Kasumi-1 (cell line): ENCODE data around the gene SMIM24.
"Not testable (repeated sequence)": the region's sequence is repeated elsewhere in the genome, so short reads cannot be mapped to it uniquely, and the experiment has no call there.

ENCODE experiments used
- DNase-seq, 2 experiments: peaks; one replicate each; lab custom pipeline; 2025; lab: John Stamatoyannopoulos, UW

The SMIM24 gene

DNA sequence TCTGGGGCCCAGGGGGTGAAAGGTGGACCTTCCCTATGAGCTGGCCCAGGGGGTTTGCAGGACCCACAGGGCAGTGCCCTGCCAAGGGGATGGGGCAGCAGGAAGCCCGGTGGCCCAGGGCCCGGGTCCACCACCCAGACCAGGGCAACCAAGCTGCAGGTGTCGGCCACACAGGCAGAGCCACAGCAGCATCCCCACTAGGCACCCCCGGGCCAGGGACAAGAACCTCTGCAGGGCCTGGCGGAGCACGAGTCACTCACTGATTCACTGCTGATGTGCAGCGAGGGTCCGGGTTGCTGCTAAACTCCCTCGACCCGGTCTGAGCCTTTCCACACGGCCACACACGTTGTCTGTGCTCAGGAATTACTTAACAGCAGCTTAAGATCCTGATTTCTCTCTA is 34.6 kb upstream of the SMIM24 start:
- DNase-seq = no peak

DNA sequence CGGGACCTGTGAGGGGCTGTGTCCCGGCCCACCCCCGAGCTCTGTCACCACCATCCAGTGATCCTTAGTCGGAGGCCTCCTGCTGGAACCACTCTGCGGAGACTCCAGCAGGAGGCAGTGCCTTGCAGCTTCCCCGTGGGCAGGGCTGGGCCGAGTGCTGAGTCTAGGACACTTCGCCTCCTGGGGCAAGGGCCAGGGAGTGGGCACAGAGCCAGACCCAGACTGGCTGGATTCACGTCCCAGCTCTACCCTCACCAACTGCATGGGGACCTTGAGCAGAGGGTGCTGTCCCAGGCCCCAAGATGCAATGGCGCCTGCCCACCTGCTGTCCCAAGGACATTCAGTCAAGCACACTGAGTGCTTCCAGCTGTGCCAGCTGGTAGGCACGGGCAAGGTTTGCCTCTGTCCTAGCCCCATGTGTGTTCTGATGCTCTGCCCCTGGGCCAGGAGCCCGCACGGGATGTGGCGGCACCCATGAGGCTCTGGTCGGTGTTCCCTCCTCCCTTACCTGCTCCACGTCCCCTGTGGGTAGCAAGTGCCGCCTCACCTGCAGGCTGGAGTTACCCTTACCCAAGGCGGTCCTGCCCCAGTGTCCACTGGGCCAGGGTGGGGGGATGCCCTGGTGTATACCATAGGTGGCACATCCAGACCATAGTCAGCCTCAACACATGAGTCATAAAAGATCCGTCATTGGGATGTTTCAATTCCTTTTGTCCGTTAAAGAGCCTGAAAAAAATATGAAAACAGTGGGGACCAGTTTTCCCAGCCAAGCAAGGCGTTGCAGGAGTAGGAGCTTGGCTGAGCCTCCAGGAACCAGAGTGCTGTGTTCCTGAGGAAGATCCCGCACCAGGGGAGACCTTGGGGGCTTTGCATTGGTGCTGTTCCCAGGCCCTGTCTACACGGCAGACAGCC is 33.2 kb upstream of the SMIM24 start:
- no peak for DNase-seq

DNA sequence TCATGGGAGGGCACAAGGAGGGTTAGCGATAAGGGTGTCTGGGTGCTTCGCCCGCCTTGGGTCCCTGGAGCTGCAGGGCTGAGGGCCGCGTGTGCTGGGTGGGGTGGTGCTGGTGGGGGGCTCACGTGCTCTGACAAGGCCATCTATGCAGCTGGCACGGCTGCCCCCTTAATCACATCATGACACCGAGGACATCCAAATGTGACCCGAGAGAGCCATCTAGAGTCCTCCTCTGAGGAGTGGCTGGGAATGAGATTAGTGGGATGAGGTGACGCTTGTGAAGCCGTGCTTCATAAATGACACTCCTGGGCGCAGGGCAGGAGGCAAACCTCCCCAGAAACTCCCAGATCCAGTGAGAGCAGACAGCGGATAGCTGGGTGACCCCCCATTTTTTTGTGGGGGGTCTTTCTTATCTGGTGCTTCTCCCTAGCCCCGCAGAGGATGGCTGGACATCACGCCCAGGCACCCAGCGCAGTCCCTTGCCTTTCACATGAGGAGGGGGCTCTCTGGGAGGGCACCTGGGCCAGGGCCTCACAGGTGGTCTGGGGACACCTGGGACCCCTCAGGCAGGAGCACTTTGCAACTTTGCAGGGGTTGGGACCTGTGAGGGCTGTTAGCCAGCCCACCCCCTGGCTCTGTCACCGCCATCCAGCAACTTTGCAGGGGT is 32.4 kb upstream of the SMIM24 start:
- DNase-seq = no peak

DNA sequence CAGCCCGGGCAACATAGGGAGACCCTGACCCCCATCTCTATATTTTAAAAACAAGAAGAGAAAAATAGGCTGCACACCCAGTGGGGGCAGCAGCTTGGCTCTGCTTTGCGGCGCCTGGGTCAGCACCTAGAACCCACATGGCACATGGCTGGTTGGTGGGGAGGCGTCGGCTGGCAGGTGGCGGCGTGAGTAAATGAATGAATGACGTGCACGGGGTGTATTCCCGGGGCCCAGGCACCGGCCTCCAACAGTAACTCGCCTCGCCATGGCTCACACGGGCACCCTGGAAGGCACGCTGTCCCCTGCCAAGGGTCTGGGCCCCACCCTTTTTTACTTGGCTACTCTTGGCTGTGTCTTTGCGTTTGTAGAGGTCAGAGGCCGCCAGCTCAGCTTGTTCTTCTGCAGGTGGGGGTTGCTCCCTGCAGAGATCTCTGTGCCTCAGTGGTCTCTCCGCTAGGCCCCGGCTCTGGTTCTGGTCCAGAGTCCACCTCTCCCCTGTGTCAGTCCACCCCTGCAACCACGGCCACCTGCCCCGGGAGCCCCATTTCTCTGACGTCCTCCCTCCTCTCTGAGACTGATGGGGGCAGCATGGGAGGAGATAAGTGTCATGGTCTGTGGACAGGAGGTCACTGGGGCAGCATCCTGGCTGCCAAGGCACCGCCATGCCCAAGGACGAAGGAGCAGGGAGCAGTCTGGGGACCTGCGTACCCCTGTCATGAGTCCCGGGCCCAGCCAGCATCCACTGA is 31.4 kb upstream of the SMIM24 start:
- no peak for DNase-seq

DNA sequence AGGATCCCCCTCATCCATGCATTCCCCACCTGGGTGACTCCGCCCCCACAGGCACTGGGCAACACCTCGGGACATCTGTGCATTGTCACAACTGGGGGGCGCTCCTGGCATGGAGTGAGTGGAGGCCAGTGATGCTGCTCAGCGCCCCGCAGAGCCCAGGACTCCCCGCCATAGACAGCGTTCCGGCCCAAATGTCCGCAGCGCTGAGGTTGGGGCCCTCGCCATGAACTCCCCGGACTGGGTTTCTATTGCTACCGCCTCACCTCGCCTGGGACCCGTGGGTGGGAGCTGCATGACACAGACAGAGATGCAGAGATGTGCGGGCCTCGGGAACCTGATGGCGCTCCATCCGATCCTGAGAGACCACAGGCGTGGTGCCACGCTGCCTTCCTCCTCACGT is 30.4 kb upstream of the SMIM24 start:
- no peak for DNase-seq

DNA sequence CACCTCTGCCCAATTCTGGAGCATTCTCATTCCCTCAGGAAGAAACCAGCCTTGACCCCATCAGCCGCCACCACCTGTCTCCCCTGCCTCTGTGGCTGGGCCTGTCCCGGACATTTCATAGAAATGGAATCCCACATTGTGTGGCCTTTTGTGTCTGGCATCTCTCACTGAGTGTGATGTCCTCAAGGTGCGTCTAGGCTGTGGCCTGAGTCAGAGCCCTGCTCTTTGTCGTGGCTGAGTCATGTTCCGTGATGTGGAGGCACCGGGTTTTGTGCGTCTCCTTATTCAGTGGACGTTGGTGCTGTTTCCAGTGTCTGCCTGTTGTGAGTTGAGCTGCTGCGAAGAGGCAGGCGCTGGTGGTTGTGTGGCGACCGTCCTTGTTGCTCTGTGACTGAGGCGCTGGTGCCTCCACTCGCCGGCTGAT is 29.3 kb upstream of the SMIM24 start:
- DNase-seq = no peak

DNA sequence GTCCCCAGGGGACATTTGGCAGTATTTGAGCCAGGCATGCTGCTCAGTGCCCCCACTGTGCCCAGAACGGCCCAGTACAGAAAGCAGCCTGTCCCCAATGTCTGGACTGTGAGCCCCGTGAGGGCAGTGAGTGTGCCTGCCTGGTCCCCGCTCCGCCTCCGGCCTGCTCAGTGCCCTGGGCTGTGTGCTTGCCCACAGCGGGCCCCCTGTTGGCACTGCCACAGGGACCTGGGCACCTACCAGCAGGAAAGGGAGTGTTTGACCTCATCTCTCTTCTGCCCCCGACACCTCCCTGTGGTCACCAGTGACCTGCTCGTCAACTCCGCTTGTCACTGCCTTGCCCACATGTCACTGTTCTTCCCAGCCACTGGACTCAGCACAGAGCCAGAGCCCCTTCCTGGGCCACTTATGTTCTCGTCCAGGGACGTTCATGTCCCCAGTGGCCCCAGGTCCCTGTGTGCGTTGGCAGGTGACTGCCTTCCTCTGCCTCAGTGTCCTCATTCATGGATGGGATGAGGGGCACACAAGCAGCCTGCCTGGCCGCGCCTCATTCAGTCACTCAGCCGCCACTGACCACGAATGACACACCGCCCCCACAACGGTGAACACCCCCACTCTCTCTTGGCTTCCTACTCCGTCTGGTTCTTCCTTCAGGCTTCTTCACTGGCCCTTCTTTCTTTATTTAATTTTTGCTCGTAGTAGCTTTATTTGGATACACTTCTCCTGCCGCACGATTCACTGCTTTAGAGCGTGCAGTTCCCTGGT is 28.6 kb upstream of the SMIM24 start:
- DNase-seq = no peak

DNA sequence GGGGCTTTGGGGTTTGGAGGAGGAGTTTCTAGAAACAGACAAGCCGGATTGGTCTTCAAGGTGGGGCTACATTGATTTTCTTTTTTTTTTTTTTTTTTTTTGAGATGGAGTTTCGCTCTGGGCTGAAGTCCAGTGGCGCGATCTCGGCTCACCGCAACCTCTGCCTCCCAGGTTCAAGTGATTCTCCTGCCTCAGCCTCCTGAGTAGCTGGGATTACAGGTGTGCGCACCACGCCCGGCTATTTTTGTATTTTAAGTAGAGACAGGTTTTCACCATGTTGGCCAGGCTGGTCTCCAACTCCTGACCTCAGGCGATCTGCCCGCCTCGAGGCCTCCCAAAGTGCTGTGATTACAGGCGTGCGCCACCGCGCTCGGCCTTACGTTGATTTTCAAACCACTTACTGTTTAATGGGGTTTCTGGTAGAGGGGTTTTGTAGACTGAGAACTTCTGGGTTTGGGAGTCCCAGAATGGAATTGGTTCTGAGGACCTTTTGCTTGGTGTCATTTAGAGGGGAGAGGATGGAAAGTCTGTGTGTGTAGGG is 27.9 kb upstream of the SMIM24 start:
- not testable (repeated sequence) for DNase-seq

DNA sequence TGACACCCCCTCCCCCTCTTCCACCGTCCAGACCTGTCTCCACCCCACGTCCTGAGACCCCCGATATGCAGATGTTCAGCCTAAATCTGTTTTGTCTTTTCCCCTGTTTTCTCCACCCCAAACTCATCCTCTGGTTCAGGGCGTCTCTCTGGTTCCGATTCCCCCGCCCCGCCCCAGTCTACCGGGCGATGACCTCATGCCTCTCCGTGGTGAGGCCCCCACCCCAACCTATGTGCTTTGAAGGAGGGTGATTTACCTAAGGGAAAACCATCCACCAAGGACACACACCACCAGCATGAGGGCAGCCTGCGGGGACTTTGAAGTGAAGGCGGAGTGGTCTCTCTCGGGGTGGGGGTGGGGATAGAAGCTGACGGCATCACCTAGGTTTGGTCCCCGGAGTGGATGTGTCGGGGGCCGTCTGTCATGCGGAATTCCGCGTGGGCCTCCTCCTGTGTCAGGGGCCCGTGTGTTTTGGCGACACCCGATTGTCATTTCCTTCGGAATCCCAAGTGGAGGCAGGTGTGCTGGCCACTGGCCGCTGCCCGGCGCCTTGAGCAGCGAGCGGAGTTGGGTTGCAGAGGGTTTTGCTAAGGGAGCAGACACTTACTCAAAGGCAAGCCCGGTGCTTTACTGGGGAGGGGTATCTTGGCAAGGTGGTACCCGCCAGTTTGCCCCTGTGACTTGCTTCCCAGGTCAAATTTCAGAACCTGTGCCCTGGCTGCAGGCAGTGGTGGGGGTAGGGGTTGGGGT is 27.2 kb upstream of the SMIM24 start:
- no peak for DNase-seq

DNA sequence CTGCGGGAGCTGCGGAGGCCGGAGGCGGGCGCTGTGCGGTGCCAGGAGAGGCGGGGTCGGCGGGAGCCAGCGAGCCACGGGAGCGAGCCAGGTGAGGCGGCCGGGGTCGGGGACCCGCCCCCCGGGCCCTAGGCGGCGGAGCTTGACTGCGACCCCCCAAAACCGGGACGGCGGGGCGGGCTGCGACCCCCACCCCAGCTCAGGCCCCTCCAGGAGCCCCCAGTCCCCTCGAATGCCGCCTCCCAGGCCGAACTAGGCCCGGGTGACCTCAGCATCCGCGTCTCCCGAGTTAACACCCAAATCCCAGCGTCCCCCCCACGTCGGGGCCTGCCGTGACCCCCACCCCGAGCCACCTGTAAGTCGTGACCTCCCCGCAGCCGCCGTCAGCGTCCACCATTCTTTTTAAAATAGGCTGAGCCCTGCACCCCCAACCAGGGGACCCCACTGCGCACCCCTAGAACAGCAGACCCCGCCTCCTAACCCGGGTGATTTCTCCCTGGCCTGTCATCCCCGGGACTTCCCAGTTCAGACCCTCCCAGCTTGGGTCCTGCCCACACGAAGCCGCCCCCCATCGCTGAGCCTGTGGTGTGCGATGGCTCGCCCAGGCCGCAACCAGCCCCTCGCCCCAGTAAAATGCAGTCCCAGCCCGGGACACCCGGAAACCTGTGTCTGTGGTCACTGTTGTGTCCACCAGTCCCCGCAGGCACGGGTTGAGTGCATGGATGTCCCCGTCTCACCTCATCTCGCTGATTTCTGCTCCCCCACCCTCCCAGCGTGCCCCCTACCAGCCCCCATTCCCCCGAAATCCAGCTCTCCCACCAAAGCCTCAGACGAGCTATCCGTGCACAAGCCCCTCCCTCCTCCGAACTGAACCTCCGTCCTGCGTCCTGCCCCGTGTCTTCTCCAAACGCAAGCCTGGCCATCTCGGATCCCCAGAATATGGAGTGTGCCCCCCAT is 26.3 kb upstream of the SMIM24 start:
- peak; percentile 2 to 5 for DNase-seq

DNA sequence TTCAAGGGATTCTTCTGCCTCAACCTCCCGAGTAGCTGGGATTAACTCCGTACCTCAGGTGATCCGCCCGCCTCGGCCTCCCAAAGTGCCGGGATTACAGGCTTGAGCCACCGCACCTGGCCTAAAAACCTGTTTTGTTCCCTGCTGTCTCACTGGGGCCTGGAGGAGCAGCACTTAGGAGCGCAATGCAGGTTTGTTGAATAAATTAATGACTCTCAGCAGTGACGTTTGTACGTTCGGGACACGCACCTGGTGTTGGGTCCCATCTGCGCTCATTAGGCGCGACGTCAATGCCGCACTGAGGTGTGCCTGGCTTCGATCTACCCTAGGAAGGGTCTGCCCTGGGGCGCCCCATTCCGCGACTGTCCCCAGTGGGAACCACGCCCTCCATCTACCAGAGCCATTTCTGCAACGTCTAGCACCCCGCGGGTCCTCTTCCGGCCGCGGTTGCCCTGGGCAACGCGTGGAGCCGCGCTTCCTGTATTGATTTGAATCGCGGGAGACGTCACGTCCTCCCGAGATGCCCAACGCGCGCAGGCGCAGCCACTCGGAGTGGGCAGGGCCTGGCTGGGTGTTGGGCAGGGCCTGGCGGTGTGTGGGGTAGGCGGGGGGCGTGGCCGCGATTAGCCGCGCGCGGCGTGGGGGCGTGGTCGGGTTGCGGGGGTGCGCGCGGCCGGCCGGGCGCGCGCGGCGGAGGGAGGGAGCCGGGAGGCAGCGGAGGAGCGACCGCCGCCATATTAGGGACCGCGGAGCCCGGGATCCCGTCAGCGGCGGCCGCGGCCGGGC is 25.5 kb upstream of the SMIM24 start, which contains the start of gene FZR1:
FZR1 (plus strand) TSS at position 714 of the 786 bp plus-strand sequence. CDS start 16,679 bp downstream, outside the sequence.
- DNase-seq = peak; percentile 93 to 95

DNA sequence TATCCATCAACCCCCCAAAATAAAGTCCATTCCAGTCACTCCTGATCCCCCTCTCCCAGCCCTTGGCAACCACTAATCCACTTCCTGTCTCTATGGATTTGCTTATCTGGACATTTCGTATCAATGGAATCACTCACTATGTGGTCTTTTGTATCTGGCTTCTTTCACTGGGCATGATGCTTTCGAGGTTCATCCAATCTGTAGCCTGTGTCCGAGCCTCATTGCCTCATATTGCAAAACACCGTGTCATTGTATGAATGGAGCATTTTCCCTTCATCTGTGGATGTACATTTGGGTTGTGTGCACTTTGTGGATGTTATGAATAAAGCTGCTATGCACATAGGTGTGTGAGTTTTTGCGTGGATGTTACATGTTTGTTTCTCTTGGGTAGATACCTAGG is 24.4 kb upstream of the SMIM24 start:
- DNase-seq = no peak

DNA sequence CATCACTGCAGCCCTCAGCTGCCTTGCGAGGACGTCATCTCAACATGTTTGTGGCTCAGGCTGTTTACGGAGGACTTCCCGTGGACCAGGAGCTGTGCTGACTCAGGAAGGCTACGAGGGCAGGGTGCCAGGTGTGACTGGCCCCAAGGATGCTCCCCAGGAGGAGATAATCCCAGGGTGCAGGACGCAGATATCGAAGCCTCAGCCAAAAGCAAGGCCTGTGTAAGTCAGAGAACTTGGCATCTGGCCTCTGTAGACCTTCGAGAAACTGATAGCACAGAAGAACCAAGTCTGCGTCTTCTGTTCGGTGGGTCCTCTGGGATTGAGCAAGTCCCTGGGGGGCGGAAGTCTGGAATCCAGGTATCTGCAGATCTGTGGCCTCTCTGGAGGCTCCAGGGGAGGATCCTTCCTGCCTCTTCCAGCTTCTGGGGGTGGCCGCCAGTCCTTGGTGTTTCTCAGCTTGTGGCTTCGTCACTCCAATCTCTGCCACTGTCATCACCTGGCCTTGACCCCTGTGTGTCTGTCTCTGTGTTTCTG is 22.8 kb upstream of the SMIM24 start:
- no peak for DNase-seq

DNA sequence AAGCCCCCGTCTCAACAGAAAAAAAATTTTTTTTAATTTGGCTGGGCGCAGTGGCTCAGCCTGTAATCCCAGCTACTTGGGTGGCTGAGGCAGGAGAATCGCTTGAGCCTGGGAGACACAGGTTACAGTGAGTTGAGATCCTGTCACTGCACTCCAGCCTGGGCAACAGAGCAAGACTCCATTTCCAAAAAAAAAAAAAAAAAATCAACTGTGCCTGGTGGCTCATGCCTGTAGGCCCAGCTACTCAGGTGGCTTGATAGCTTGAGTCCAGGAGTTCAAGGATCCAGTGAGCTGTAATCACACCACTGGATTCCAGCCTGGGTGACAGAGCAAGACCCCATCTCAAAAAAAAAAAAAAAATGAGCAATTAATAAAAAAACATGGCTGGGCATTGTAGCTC is 21.5 kb upstream of the SMIM24 start:
- no peak for DNase-seq

DNA sequence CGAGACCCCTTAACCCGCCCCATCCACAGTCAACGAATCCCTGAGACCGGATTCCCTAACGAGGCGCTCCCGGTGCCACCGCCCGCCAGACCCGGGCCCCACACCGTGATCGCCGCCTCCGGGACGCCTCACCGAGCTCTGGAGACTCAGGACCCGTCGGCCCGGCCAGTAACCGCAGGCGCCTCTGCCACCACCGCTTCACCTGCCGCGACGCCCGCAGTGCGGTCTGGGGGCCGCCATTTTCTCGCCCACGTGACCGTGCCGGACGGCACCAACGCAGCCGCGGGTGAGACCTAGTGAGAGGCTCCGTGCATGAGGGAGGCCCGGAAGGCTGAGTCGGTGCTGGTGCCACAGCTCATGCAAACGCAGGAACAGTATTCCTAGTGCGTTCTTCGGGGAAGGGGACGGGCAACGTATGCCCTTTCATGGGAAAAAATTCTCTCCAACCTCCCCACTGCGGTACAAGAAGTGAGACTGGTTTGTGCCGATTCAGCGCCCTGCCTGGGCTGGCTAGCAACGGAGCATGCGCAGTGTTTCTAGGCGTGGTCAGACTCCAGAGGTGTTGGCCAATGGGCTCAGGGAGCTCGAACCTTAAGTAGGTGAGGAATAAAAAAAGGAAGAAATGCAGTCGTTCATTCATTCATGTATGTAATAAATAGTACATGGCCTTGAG is 20.2 kb upstream of the SMIM24 start, which contains the start of gene DOHH:
DOHH (minus strand) TSS at position 246 of the 673 bp plus-strand sequence. CDS start 3,860 bp downstream, outside the sequence.
- peak; percentile 97 for DNase-seq

DNA sequence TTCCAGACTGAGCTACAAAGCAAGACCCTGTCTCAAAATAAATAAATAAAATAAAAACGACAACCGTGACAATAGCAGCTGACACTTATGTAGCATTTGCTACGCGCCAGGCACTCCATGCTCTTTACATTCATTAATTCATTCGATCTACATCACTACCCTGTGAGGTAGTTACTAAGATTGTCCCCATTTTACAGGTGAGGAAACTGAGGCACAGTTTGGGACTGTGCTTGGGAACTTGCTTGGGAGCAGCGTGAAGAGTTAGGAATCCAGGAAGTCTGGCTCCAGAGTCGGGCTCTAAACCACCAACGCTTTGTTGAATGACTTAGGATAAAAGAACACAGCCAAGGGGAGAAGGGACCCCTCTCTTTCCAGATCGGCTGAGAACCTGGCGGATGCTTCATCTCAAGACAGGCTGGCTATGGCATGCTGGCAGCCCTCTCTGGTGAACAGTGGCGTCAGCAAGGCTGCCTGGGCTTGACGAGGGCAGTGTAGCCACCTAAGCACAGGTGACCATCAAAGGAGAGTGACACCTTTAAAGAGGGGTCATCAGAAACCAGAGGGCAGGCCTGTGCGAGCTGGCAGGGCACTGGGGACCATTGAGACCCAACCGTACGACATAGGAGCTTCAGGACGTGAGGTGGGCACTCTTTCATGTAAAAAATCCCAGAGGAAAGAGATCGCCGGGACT is 19.6 kb upstream of the SMIM24 start:
- no peak for DNase-seq
